ENCODE results near the gene GALNT16. TPM values are rescaled to one million over a fixed set of nuclear protein-coding genes. Genes with fewer than 3 reads are reported as not detected.
"Not testable (repeated sequence)": the region's sequence is repeated elsewhere in the genome, so short reads cannot be mapped to it uniquely, and the experiment has no call there.

Gene GALNT16
- total RNA-seq (2014; rRNA removed; shearing (Covaris generic)) = not detected in 2 replicates

DNA sequence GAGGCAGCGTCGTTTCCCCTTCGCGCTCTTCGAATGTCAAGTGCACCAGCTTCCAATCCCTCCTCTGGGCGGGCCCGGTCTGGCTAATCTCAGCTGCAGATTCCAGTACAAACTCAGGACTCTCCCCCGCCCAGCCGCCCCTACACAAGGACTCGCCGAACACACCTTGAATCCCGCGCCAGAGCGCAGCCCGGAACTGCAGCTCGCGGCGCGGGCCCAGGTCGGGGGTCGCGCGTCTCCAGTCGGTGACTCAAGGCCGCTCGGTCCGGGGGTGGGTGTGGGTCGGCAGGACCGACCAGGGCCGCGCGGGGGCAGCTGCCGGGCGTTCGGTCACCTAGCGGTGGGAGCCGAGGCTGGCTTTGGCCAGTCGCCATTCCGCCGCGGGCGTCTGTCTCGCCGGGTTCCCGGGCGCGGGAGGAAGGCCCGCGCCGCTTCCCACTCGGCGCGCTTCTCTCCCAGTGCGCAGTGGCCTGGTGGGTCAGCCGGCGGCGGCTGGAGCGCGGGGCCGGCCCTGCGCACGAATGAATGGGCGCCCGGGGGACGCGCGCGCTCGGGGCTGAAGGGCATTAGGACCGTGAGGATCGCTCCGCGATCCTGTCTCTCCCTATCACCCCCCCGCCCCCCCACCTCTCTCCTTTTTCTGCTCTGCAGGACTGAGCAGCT is at the start of gene GALNT16:
GALNT16 (plus strand) TSS at position 632 of the 663 bp plus-strand sequence. CDS start 133 bp downstream, outside the sequence.
- no peak for DNase-seq (ENCODE audit: low spot score)

DNA sequence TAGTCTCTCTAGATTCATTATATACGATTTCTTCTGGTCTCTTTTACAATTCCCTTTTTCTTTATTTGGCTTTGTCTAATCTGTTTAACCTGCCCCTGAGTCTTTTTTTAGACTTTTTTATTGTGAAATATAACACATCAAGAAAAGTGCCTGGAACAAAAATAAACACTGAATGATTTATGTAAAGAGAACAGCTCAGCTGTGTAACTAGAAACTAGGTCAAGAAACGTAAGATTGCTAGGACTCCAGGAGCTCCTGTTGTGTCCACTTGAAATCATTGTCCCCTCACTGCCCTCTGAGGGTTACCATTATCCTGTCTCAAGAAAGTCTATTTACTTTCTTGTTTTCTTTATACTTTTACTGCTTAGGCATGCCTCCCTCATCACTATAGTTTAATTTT is 45.6 kb upstream of the GALNT16 start:
- DNase-seq (ENCODE audit: low spot score) = no peak

DNA sequence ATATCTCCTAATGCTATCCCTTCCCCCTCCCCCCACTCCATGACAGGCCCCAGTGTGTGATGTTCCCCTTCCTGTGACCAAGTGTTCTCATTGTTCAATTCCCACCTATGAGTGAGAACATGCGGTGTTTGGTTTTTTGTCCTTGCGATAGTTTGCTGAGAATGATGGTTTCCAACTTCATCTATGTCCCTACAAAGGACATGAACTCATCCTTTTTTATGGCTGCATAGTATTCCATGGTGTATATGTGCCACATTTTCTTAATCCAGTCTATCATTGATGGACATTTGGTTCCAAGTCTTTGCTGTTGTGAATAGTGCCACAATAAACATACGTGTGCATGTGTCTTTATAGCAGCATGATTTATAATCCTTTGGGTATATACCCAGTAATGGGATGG is 42.3 kb upstream of the GALNT16 start:
- DNase-seq (ENCODE audit: low spot score) = not testable (repeated sequence)

DNA sequence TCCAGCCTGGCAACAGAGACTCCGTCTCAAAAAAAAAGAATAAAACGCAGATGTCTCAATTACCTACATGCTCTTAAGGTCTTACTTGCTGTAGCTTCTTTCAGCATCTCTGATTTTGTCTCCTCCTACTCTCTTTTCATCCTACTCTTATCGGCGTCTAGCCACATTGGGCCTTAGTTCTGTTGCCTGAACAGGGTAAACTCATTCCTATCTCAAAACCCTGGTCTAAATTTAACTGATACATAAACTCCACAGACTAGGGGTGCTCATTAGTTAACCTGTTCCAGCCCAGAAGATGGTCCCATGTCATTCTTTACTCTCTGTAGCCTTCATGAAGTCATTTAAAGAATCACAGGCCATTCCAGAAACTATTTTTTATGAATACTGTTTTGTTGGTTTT is 35.0 kb upstream of the GALNT16 start:
- DNase-seq (ENCODE audit: low spot score) = no peak

DNA sequence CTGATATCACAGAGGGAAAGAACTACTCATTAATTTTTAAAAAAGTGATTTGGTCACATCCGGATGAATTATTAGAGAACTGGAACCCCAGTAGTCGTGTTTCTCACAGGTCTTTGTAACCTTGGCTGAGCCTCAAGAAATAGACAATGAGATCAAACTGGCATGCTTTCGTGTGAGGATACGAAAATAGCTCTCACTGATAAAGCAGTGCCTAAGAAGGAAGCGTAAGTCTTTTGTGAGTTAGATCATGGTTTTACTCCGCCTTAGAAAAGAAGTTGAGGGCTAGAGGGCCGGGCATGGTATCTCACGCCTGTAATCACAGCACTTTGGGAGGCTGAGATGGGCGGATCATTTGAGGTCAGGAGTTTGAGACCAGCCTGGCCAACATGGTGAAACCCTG is 33.8 kb upstream of the GALNT16 start:
- no peak for DNase-seq (ENCODE audit: low spot score)

DNA sequence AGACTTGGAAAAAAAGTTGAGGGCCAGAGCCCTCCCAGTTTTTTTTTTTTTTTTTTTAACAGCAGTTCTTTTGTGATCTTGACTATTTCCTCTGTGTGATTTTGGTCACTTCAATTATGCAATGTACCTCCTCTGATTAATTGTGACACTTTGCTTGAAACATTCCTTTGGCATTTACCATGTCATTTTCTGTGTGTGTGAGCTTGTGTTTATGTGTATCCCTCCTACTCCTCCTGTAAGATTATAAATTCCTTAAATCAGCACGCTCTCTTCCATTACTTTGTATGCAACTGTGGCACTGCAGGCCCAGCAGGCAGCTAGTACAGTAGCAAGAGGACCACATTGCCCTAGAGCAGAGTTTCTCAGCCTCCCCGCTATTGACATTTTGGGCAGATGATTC is 33.2 kb upstream of the GALNT16 start:
- DNase-seq (ENCODE audit: low spot score) = no peak

DNA sequence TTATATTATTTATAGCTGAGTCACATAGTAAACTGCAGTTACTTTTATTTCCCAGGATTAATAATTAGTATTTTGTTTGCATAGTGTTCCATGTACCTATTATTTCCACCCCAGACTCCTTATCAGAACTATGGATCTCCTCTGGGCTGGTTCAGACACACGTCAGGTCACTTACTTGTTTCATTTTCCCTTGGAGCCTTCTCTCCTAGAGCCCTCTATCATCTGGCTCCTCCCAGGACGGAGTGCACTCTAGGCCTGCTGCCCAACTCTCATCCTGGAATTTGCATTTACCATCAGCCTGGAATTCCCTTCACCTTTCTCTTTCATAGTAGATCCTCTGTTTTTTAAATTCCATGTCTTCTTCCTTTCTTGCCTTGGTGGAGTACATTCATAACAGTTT is 28.5 kb upstream of the GALNT16 start:
- DNase-seq (ENCODE audit: low spot score) = peak; percentile 49

DNA sequence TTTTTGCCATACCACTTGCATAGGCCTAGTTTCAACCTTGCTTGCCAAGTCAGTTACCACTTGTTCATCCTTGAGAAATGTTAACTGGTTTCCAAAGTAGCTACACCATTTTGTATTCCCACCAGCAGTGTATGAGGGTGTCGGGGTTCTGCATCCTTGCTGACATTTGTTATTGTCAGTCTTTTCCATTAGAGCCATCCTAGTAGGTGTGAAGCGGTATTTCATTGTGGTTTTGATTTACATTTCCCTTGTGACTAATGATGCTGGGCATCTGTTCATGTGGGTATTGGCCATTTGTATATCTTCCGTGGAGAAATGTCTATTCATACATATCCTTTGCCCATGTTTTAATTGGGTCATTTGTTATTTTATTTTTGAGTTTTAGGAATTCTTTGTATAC is 27.6 kb upstream of the GALNT16 start:
- no peak for DNase-seq (ENCODE audit: low spot score)

DNA sequence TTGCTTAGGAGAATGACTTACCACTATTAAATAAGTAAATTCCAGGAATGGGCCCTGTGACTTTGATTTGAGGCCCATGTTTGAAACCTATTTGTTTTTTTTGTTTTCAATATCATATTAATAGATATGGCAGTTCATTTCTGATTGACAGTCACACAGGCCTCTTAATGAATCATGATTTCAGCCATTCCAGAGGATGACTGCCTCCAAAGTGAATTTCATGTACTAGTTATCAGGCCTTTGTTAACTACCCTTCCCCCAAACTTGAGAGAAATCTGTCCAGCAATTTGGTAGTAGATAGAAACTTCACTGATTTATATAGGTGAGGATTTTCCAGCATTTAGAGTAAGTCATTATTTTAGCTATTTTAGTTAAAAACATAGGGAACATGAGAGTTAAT is 25.9 kb upstream of the GALNT16 start:
- no peak for DNase-seq (ENCODE audit: low spot score)

DNA sequence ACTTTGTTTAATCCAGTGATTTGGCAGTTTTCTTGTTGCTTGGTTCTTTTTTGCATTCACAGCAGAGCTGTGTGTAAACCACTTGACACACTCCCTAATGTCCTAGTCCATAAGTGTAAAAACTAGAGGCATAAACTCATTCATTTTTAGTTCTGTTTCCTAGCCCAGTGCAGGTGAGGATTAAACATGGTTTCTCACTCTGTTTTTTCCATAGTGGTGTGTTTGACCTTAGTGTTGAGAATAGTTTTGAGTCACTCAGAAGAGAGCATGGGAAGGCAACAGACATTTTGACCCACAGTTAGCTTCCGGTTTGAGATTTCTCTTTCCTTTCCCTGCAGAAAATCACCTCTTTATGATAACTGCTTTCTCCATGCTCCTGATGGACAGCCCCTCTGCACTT is 24.2 kb upstream of the GALNT16 start:
- DNase-seq (ENCODE audit: low spot score) = no peak

DNA sequence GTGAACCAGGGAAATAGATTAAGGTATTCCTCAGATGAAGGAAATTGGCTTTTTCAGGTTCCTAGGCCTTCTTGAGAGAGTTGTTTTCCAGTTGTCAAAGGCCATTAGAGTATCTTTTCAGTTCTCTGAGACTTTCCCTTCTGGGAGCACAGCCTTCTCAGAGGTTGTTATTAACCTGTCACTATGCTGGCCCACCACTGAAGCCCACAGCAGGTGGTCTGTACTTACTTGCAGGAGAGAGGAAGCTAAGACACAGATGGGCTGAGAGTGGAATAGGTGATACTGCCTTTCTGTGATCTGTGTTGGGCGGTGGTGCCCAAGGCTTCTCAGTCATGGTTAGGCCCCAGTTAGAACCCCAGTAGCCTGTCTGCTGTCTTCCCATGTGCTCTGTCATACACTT is 22.8 kb upstream of the GALNT16 start:
- no peak for DNase-seq (ENCODE audit: low spot score)

DNA sequence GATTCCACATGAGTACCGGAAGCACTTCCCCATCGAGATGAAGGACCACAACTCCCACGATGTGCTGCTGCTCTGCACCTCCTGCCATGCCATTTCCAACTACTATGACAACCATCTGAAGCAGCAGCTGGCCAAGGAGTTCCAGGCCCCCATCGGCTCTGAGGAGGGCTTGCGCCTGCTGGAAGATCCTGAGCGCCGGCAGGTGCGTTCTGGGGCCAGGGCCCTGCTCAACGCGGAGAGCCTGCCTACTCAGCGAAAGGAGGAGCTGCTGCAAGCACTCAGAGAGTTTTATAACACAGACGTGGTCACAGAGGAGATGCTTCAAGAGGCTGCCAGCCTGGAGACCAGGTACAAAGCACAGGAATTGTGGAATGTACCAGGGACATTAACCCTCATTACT is 22.4 kb upstream of the GALNT16 start:
- DNase-seq (ENCODE audit: low spot score) = no peak

DNA sequence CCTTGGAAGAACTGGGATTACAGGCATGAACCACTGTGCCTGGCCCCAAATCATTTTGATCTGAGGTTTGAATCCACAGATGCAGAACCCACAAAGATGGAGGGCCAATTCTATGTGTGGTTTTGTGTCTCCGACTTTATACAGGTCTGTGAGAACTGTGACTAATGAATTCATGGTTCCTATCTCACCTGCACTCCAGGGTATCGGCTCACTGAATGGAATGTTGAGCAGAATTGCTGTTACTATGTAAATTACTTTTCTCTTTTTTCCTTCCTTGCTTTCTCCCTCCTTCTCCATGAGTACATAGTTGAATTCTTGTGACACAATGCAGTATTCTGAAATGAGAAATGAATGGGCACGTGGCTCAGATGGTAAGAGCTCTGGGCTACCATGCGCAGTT is 21.1 kb upstream of the GALNT16 start:
- no peak for DNase-seq (ENCODE audit: low spot score)

DNA sequence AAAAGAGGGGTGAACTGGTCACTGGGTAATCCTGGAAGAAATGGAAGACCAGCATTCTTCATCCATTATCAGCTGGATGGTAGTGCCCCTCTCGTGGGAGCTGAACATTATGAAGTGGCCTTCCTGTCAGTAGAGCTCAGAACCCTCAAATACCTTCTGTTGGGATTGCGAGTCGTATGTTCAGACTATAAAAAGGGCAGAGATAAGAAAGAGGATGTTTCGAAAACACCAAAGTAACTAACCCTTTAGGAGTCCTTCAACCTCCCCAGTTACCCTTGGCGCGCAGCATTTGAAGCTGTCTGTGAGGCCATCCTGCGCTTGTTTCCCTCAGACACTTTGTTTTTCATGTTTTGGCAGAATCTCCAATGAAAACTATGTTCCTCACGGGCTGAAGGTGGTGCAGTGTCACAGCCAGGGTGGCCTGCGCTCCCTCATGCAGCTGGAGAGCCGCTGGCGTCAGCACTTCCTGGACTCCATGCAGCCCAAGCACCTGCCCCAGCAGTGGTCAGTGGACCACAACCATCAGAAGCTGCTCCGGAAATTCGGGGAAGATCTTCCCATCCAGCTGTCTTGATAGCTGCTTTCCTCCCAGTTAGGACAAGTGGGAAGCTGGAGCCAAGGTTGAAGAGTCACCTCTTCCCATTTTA is 19.3 kb upstream of the GALNT16 start:
- DNase-seq (ENCODE audit: low spot score) = no peak

DNA sequence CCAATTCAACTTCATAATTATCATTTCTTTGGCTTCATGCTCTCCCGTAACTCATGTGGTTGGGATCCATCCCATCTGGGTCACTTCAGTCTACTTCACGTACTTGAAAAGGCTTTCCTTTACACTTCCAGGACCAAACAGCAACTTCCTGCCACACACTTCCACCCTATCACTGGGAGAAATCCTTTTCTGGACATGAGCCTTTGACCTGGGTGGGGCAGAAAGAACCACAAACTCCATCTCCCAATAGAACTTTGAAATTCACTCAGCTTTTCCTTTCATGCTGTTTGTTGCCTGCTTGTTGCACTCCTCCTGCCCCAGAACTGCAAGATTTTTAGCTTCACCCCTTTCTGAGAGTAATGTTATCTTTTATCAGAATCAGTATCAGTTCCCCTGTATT is 18.4 kb upstream of the GALNT16 start:
- DNase-seq (ENCODE audit: low spot score) = peak; percentile 32

DNA sequence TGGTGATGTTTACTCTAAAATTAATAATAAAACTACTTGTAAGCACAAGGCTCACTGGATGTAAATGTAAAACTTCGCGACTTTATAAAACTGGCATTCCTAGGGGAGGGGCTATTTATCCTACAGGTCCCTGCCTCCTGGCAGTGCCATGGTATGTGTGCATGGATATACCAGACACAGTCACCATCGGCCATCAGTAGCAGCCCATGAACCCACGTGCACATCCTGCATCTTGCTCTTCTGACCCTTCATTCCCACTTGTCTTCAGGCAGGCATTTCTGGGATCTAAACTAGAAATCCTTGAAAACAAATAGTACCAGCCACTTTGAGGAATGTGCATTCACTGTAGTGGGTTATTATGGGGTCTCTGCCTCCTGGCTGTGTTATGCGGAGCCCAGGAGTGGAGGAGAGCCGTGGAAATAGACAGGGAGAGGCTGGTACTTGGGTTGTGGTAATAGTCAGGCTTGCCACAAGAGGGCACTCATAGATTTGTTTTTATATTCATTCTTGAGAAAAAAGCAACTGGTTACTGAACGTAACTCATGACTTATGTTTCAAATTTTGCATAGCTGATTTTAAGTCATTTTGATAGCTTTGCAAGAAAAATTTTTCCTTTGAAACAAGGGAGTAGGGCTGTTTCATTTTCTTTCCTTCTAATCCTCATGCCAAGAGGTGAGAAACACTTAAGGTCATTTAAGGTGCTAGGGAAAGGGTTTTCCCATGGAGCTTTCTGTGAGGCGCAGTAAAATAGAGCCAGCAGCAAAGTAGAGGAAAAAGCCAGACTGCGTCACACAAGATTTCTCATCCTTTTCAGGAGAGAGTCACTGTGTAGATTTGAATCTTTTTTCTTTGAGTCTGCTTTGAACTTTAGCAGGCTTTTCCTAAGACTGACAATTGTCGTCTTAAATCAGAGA is 17.4 kb upstream of the GALNT16 start:
- DNase-seq (ENCODE audit: low spot score) = peak; percentile 66

DNA sequence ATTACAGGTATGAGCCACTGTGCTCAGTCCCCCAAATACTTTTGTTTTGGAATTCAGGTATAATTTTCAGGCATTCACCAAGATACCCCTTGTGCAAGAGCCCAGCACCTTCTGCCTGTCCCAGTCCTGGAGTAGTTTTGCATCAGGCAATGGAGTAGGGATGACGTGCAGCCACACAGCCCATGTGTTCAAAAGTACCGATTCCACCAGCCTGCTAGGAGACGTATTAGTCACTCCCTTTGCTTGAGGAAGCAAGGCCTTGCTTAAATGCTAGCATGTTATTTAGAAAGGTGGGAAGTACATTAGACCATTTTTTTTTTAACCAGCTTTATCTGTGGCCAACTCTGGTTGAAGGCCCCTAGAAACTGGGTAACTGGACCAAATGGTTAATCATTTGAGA is 15.0 kb upstream of the GALNT16 start:
- DNase-seq (ENCODE audit: low spot score) = no peak

DNA sequence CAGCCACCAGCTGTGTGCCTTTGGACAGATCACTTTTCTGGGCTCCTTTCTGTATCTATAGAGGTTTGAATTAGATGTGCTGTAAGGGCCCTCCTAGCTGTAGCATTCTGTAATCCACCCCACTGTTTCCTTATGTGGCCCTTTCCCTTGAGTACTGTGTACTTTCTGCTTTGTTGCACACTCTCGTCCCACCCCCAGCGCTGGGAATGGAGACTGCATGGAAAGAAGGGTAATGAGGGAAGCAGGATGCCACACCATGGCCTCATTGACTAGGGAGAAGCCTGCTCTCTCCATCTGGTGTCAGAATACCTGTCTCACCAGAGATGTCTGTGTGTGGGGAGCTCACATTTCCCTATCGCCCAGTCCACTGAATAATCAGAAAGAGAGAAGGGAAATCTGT is 13.6 kb upstream of the GALNT16 start:
- DNase-seq (ENCODE audit: low spot score) = no peak

DNA sequence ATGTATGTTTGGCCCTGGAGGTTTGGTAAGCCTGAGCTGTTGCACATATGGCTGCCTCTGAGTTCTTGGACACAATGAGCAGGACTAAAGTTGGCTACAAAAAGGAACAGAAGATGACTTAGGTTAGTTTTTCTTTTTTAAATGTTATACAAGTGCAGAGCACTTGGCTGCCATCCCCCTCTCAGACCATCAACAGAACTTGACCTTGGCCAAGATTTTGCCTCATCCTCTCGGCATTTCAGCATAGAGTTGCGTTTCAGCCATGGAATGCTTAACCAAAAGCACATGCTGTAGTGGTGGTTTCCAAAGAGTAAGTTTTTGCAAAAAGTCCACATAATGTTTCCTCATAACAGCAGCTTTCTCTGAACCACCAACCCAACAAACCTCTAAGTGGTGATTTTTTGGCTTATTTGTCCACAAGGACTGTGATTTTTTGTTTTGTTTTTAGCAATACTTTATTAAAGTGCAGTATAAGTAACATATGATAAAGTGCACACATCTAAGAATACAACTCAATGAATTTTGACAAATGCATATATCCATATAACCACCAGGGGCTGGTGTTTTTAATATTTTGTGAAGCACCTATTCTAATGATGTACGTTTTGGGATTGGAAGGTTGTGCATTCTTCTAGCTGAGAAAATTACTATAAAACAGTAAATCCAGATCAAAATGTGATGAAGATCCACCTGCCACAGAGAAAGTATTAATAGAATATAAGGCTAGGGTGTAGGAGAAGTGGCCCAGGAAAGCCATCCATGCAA is 12.1 kb upstream of the GALNT16 start:
- DNase-seq (ENCODE audit: low spot score) = no peak

DNA sequence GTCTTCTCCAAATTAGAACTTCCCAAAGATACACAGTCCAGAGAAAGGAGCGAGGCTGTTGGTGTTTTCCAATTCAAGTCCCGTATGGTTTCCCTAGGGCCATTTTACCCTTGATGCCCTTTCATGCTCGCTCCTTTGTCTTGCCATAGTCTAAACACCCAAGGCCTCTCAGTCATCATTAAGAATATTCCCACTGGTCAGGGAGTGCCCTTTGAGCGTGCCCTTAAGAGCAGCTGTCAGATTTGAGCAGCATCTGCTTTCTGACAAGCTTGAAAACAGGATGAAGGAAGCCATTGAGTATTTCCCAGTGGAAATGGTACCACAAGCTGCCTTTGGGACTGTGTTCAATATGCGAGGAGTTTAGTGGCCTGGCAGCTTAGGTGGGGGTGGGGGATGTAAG is 10.4 kb upstream of the GALNT16 start:
- DNase-seq (ENCODE audit: low spot score) = no peak

DNA sequence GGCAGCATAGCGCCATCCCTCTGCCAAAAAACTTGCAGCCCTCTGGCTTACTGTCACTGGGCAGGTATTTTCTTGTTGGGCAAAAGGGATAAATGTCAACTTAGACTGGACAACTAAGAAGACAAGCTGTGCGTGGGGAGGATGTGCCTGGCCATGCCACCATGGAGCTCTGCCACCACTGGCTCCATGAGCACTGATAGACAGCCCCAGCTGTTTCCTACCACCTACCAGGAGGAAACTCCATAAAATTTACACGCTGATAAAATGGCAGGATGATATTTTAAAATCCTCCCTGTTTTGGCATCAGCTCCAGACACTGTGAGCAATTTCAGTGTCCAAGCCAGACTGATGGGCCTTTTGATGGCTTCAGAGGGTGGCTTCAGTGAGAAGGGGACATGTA is 7.1 kb upstream of the GALNT16 start:
- no peak for DNase-seq (ENCODE audit: low spot score)

DNA sequence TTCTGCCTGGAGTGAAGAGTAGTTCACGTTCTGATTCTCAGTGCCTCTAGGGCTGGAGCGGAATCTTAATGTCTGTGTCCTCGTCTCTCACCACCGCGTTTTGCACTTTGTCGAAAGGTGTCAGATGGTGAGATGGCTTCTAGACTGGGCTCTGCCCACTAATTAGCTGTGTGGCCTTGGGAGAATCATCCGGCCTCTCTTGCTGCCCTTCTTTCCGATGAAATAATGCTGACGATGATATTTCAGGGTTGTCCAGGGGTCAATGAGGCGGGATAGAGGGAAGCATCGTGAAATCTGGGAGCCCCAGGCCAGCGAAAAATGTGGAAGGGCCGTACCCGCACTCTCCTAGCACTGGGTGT is 811 bp upstream of the GALNT16 start:
- DNase-seq (ENCODE audit: low spot score) = no peak
